ENCODE results near the gene ENPP3. TPM values are rescaled to one million over a fixed set of nuclear protein-coding genes. Genes with fewer than 3 reads are reported as not detected.

ENPP3 gene
- total RNA-seq, 1 donor from 2014 or later: 0.09 TPM

DNA sequence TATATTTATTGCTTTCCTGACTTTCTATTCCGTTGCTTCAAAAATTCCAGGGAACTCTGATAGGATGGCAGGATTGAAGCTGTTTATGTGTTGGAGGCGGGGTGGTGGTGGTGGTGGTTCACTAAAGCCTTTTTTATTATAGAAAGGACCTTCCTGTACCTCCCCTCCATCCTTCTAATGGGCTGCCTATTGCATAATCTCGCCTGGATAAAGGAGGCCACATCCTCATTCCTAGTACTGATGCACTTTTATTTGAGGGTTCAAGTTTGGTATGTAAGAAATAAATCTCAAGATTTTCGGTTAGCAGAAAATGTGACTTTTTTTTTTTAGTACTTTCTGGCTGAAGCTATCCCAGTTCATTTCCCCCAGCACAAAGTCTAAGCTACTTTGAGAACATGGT, 92.4 kb downstream of the ENPP3 start:
- DNase-seq (ENCODE audit: low spot score): no peak
- Histone ChIP-seq H3K79me2 (ENCODE audit: low read depth) (no peaks in the 10 kb centered on the region), H3F3A (ENCODE audit: low read depth) (no peaks in the 10 kb centered on the region), H3K4me2 (no peak overlapping the region), H3K9me3 (ENCODE audit: low read depth) (no peaks in the 10 kb centered on the region), H3K27ac (no peak overlapping the region), H3K4me3 (no peak overlapping the region), H3K9ac (no peak overlapping the region), H4K20me1 (ENCODE audit: low read depth) (no peaks in the 10 kb centered on the region), H2AFZ (replicated peaks) (no peak overlapping the region), H3K36me3 (no peaks in the 10 kb centered on the region), H3K27me3 (no peaks in the 10 kb centered on the region), H3K4me1 (peaks cover 7% of the 10 kb centered on the region)
- no peak overlapping the region for H3K4me3 Mint-ChIP-seq
- TF ChIP-seq EZH2 (IDR thresholded peaks at IDR 0.05) (no peak), EZH2phosphoT487 (IDR thresholded peaks at IDR 0.05) (no peak)
- TF ChIP-seq, protein P1, sequence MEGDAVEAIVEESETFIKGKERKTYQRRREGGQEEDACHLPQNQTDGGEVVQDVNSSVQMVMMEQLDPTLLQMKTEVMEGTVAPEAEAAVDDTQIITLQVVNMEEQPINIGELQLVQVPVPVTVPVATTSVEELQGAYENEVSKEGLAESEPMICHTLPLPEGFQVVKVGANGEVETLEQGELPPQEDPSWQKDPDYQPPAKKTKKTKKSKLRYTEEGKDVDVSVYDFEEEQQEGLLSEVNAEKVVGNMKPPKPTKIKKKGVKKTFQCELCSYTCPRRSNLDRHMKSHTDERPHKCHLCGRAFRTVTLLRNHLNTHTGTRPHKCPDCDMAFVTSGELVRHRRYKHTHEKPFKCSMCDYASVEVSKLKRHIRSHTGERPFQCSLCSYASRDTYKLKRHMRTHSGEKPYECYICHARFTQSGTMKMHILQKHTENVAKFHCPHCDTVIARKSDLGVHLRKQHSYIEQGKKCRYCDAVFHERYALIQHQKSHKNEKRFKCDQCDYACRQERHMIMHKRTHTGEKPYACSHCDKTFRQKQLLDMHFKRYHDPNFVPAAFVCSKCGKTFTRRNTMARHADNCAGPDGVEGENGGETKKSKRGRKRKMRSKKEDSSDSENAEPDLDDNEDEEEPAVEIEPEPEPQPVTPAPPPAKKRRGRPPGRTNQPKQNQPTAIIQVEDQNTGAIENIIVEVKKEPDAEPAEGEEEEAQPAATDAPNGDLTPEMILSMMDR (IDR thresholded peaks at IDR 0.05): no peak
- H3K9me3 Mint-ChIP-seq: peaks cover 6% of the 10 kb centered on the region
- H3K36me3 Mint-ChIP-seq: peaks cover 2% of the 10 kb centered on the region
- peaks cover 5% of the 10 kb centered on the region for H3K4me1 Mint-ChIP-seq
- no peak overlapping the region for H3K27ac Mint-ChIP-seq
- no peaks in the 10 kb centered on the region for H3K27me3 Mint-ChIP-seq (ENCODE audit: insufficient read depth, low read depth)

DNA sequence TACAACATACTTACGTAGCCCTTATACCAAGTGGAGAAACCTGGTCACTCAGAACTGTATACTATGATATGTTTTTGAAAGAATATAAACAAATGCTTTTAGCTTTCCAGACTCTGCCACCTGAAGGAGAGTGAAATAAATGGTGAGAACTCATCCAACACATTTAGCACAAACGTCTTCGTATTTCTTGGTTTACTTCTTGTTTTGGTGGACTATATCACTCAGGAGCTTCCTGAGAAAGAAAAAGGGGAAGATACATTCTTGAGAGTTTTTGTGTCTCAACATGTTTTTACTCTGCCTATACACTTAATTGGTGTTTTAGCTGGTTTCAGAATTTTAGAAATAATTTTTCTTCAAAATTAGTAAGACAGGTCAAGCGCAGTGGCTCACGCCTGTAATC, 93.2 kb downstream of the ENPP3 start:
- DNase-seq (ENCODE audit: low spot score): no peak
- TF ChIP-seq, protein P1 (IDR thresholded peaks at IDR 0.05): no peak
- TF ChIP-seq EZH2phosphoT487 (IDR thresholded peaks at IDR 0.05) (no peak), EZH2 (IDR thresholded peaks at IDR 0.05) (no peak)
- H3K4me1 ChIP-seq: peaks cover 7% of the 10 kb centered on the region

DNA sequence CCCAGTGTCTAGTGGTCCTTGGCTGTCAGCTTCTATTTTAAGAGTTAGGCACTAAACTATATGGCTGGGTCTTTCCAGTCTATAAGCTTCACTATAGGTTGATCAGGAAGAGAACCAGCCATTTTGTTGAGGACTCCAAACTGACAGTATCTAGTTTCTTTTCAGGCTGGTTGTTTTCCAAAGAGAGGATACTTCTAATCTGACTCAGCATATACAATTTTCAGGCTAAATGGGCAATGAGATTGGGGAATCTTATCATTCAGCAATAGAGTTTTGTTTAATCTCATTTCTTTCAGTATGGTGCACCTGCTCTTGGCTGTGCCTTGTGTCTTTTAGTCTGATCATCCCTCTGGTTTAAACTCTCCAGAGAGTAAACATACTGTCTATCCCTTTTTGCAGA, 94.1 kb downstream of the ENPP3 start:
- no peak overlapping the region for H3K9ac ChIP-seq
- Mint-ChIP-seq H3K36me3 (peaks cover 2% of the 10 kb centered on the region), H3K4me3 (no peak overlapping the region), H3K27ac (no peak overlapping the region), H3K9me3 (peaks cover 4% of the 10 kb centered on the region), H3K27me3 (ENCODE audit: insufficient read depth, low read depth) (no peaks in the 10 kb centered on the region), H3K4me1 (peaks cover 5% of the 10 kb centered on the region)
- H3K4me1 ChIP-seq: peaks cover 7% of the 10 kb centered on the region
- H3K36me3 ChIP-seq: no peaks in the 10 kb centered on the region
- no peaks in the 10 kb centered on the region for H3K79me2 ChIP-seq (ENCODE audit: low read depth)
- no peaks in the 10 kb centered on the region for H3K27me3 ChIP-seq
- no peak overlapping the region for H3K27ac ChIP-seq
- no peak overlapping the region for H3K4me2 ChIP-seq
- H3K4me3 ChIP-seq: no peak overlapping the region
- no peak for DNase-seq (ENCODE audit: low spot score)
- H4K20me1 ChIP-seq (ENCODE audit: low read depth): no peaks in the 10 kb centered on the region
- H2AFZ ChIP-seq (replicated peaks): no peak overlapping the region
- no peaks in the 10 kb centered on the region for H3F3A ChIP-seq (ENCODE audit: low read depth)
- no peaks in the 10 kb centered on the region for H3K9me3 ChIP-seq (ENCODE audit: low read depth)
- TF ChIP-seq EZH2 (IDR thresholded peaks at IDR 0.05) (no peak), EZH2phosphoT487 (IDR thresholded peaks at IDR 0.05) (no peak)
- TF ChIP-seq, protein P1 (IDR thresholded peaks at IDR 0.05): no peak

More for the DNA sequence above, 93.2 kb downstream of the ENPP3 start:
- Histone ChIP-seq H3K79me2 (ENCODE audit: low read depth) (no peaks in the 10 kb centered on the region), H2AFZ (replicated peaks) (no peak overlapping the region), H3K9me3 (ENCODE audit: low read depth) (no peaks in the 10 kb centered on the region), H3K4me3 (no peak overlapping the region), H3K9ac (no peak overlapping the region), H3F3A (ENCODE audit: low read depth) (no peaks in the 10 kb centered on the region), H3K36me3 (no peaks in the 10 kb centered on the region), H4K20me1 (ENCODE audit: low read depth) (no peaks in the 10 kb centered on the region), H3K27me3 (no peaks in the 10 kb centered on the region), H3K27ac (no peak overlapping the region), H3K4me2 (no peak overlapping the region)
- H3K36me3 Mint-ChIP-seq: peaks cover 2% of the 10 kb centered on the region
- no peaks in the 10 kb centered on the region for H3K27me3 Mint-ChIP-seq (ENCODE audit: insufficient read depth, low read depth)
- peaks cover 6% of the 10 kb centered on the region for H3K9me3 Mint-ChIP-seq
- H3K4me3 Mint-ChIP-seq: no peak overlapping the region
- H3K4me1 Mint-ChIP-seq: peaks cover 5% of the 10 kb centered on the region
- no peak overlapping the region for H3K27ac Mint-ChIP-seq

All from neural progenitor cell (in vitro differentiated cells).